HG03457 (cell line): ENCODE data around the gene MDP1.

Experiments
- ATAC-seq: cut with Tn5 transposase; IDR thresholded peaks from one replicate; pipeline ENCODE4 v1.9.1; 2021; ENCODE audit warnings: moderate number of reproducible peaks; ENCODE audit not compliant: unreplicated experiment

The MDP1 gene

GRCh38 chr14:24215495-24216344, at the start of gene MDP1:
MDP1 (minus strand) TSS chr14:24216066; CDS start chr14:24215955, 111 bp downstream.
- ATAC-seq: peak; percentile 42

GRCh38 chr14:24264298-24264697, 48.4 kb upstream of the MDP1 start:
- ATAC-seq: no peak

GRCh38 chr14:24263848-24264247, 48.0 kb upstream of the MDP1 start:
- ATAC-seq: no peak

GRCh38 chr14:24262821-24263733, 47.2 kb upstream of the MDP1 start, which contains the start of gene TGM1:
TGM1 (minus strand) TSS chr14:24263177; CDS start chr14:24262352, 825 bp downstream.
- no peak for ATAC-seq

- ATAC-seq: no peak
Measured at GRCh38 chr14:24261969-24262327, 46.1 kb upstream of the MDP1 start.

GRCh38 chr14:24261256-24261968, 45.5 kb upstream of the MDP1 start:
- ATAC-seq: no peak

GRCh38 chr14:24260780-24261157, 44.9 kb upstream of the MDP1 start:
- ATAC-seq: no peak

- no peak for ATAC-seq
Measured at GRCh38 chr14:24260026-24260779, 44.3 kb upstream of the MDP1 start.

GRCh38 chr14:24259282-24260025, 43.6 kb upstream of the MDP1 start:
- ATAC-seq: no peak

GRCh38 chr14:24258548-24259265, 42.8 kb upstream of the MDP1 start:
- ATAC-seq: no peak

- ATAC-seq: no peak
Measured at GRCh38 chr14:24258119-24258518, 42.3 kb upstream of the MDP1 start.

- no peak for ATAC-seq
Measured at GRCh38 chr14:24256960-24257359, 41.1 kb upstream of the MDP1 start.

GRCh38 chr14:24255931-24256711, 40.3 kb upstream of the MDP1 start:
- no peak for ATAC-seq

GRCh38 chr14:24255438-24255837, 39.6 kb upstream of the MDP1 start:
- no peak for ATAC-seq

GRCh38 chr14:24254630-24255392, 38.9 kb upstream of the MDP1 start:
- no peak for ATAC-seq

GRCh38 chr14:24253936-24254335, 38.1 kb upstream of the MDP1 start:
- no peak for ATAC-seq

- no peak for ATAC-seq
Measured at GRCh38 chr14:24252289-24253124, 36.6 kb upstream of the MDP1 start.
